Upper lobe of left lung (tissue), 4 donors: ENCODE measurements around the gene DNAJB11.
A peak's percentile ranks its signal among the peaks of the same experiment; 100 is the strongest.

Source experiments
- CTCF ChIP-seq, 6 experiments: fragments of 450-650 bp in 4 of 6; fragments of 200-600 bp in 2 of 6; sonication (generic) in 2 of 6; IDR thresholded peaks; one replicate each; pipeline ENCODE4 v1.5.1; 2016 to 2019; ENCODE audit warnings: antibody characterized with exemption in 6 of 6
- POLR2A ChIP-seq, 4 donors: fragments of 450-650 bp; IDR thresholded peaks; one replicate each; pipeline ENCODE4 v1.5.1; 2016 to 2017; ENCODE audit warnings: antibody characterized with exemption in 4 of 4, mild to moderate bottlenecking in 2 of 4

DNA sequence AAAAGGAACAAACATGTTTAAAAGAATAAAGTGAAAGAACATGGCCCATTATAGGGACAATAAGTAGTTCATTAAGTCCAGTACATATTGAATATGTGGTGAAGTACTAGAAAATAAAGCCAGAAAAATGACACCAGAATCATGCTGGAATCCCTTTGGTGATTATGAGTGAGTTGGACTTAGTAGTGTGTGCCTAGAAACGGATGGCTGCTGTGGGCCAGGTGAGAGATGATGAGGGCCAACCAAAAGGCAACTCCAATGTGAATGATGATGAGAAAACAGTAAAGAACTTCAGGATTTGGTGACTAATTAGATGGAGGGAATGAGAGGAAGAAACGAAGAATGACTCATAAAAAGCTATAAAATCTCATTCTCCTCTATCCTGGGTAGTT, 29.7 kb upstream of the DNAJB11 start:
- TF ChIP-seq POLR2A (IDR thresholded peaks at IDR 0.05), result no peak
- TF ChIP-seq CTCF (IDR thresholded peaks at IDR 0.05), result peak in 1 of 6 experiments; percentile 18
